ENCODE measurements around the gene ATG13. TPM values are rescaled to one million over a fixed set of nuclear protein-coding genes. Genes with fewer than 3 reads are reported as not detected.

ATG13 gene
- total RNA-seq, 1 experiment from 2014 or later, result 93.3 TPM

GRCh38 chr11:46607516-46607915 is 9.8 kb upstream of the ATG13 start:
- no peak for DNase-seq (ENCODE audit: low spot score)

GRCh38 chr11:46609386-46609785 is 8.0 kb upstream of the ATG13 start:
- no peak for DNase-seq (ENCODE audit: low spot score)

- DNase-seq (ENCODE audit: low spot score), result no peak
Observed at GRCh38 chr11:46611526-46612304, 5.6 kb upstream of the ATG13 start.

- DNase-seq (ENCODE audit: low spot score), result no peak
Observed at GRCh38 chr11:46612326-46612725, 5.0 kb upstream of the ATG13 start.

- DNase-seq (ENCODE audit: low spot score), result peak; percentile 28
Observed at GRCh38 chr11:46615756-46616155, 1.6 kb upstream of the ATG13 start.

- DNase-seq (ENCODE audit: low spot score), result peak; percentile 36
Observed at GRCh38 chr11:46616551-46617133, 711 bp upstream of the ATG13 start.

GRCh38 chr11:46617972-46618314 is 590 bp downstream of the ATG13 start:
- DNase-seq (ENCODE audit: low spot score), result no peak

- DNase-seq (ENCODE audit: low spot score), result no peak
Observed at GRCh38 chr11:46618837-46619236, 1.5 kb downstream of the ATG13 start.

- DNase-seq (ENCODE audit: low spot score), result no peak
Observed at GRCh38 chr11:46625406-46625805, 8.1 kb downstream of the ATG13 start.

- no peak for DNase-seq (ENCODE audit: low spot score)
Observed at GRCh38 chr11:46628961-46629360, 11.6 kb downstream of the ATG13 start.

GRCh38 chr11:46630237-46630636 is 12.9 kb downstream of the ATG13 start:
- DNase-seq (ENCODE audit: low spot score), result no peak

- DNase-seq (ENCODE audit: low spot score), result no peak
Observed at GRCh38 chr11:46631676-46632075, 14.3 kb downstream of the ATG13 start.

- no peak for DNase-seq (ENCODE audit: low spot score)
Observed at GRCh38 chr11:46632502-46632901, 15.1 kb downstream of the ATG13 start.

GRCh38 chr11:46633291-46634217 is 16.2 kb downstream of the ATG13 start:
- no peak for DNase-seq (ENCODE audit: low spot score)

GRCh38 chr11:46635557-46636139 is 18.3 kb downstream of the ATG13 start:
- no peak for DNase-seq (ENCODE audit: low spot score)

GRCh38 chr11:46637546-46637945 is 20.2 kb downstream of the ATG13 start:
- DNase-seq (ENCODE audit: low spot score), result no peak

- DNase-seq (ENCODE audit: low spot score), result no peak
Observed at GRCh38 chr11:46639197-46639839, 22.0 kb downstream of the ATG13 start.

GRCh38 chr11:46640036-46640788 is 22.9 kb downstream of the ATG13 start:
- no peak for DNase-seq (ENCODE audit: low spot score)

GRCh38 chr11:46641639-46642038 is 24.3 kb downstream of the ATG13 start:
- no peak for DNase-seq (ENCODE audit: low spot score)

GRCh38 chr11:46642627-46643335 is 25.4 kb downstream of the ATG13 start:
- DNase-seq (ENCODE audit: low spot score), result no peak
